ENCODE data around the gene BRAT1.

DNA sequence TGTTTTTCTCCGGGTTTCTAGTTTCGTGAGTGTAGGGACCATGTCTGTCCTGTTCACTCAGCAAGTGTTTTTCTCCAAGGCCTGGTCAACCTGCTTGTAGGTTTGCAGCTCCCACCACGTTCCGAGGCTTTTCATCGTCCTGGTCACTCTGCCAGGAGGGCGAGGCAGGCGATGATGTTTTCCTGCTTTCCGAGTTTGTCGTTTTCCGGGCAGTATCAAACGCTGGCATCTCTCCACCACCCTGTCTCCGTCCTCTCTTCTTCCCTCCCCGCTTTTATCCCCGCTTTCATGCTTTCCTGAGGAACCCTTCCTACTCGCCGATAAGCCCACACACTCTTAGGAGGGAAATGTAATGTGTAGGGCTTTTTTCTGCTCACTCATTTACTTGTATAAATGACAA, 14.7 kb upstream of the BRAT1 start:
- TF ChIP-seq CTCF (IDR thresholded peaks at IDR 0.05), result no peak
- no peak for TF ChIP-seq POLR2A (IDR thresholded peaks at IDR 0.05)
